ENCODE results near the gene GLRX5. TPM values are rescaled to one million over a fixed set of nuclear protein-coding genes. Genes with fewer than 3 reads are reported as not detected.

Gene GLRX5
- total RNA-seq, 1 donor from 2014 or later: 33.4 TPM

GRCh38 chr14:95518045-95518751, 16.7 kb upstream of the GLRX5 start:
- H3K27me3 Mint-ChIP-seq (ENCODE audit: low read depth): no peaks in the 10 kb centered on the region

GRCh38 chr14:95519699-95520098, 15.2 kb upstream of the GLRX5 start:
- H3K9me3 Mint-ChIP-seq (ENCODE audit: low read depth): no peaks in the 10 kb centered on the region
- no peaks in the 10 kb centered on the region for H3K27me3 Mint-ChIP-seq (ENCODE audit: low read depth)

More at GRCh38 chr14:95518045-95518751, 16.7 kb upstream of the GLRX5 start:
- Mint-ChIP-seq H3K36me3 (ENCODE audit: low read depth) (no peaks in the 10 kb centered on the region), H3K27ac (ENCODE audit: unreplicated experiment) (peak overlapping the region; percentile 88), H3K4me1 (ENCODE audit: low read depth) (peaks cover 64% of the 10 kb centered on the region), H3K4me3 (ENCODE audit: unreplicated experiment) (no peak overlapping the region), H3K9me3 (ENCODE audit: low read depth) (no peaks in the 10 kb centered on the region)
- no peak for TF ChIP-seq CTCF (IDR thresholded peaks at IDR 0.05)
- no peak for DNase-seq (ENCODE audit: low spot score)

GRCh38 chr14:95520346-95520745, 14.5 kb upstream of the GLRX5 start:
- Mint-ChIP-seq H3K9me3 (ENCODE audit: low read depth) (no peaks in the 10 kb centered on the region), H3K4me1 (ENCODE audit: low read depth) (peaks cover 79% of the 10 kb centered on the region), H3K4me3 (ENCODE audit: unreplicated experiment) (no peak overlapping the region), H3K36me3 (ENCODE audit: low read depth) (no peaks in the 10 kb centered on the region), H3K27ac (ENCODE audit: unreplicated experiment) (peak overlapping the region; percentile 88), H3K27me3 (ENCODE audit: low read depth) (no peaks in the 10 kb centered on the region)
- DNase-seq (ENCODE audit: low spot score): no peak
- TF ChIP-seq CTCF (IDR thresholded peaks at IDR 0.05): no peak

More at GRCh38 chr14:95519699-95520098, 15.2 kb upstream of the GLRX5 start:
- Mint-ChIP-seq H3K27ac (ENCODE audit: unreplicated experiment) (peak overlapping the region; percentile 88), H3K4me3 (ENCODE audit: unreplicated experiment) (no peak overlapping the region), H3K36me3 (ENCODE audit: low read depth) (no peaks in the 10 kb centered on the region), H3K4me1 (ENCODE audit: low read depth) (peaks cover 79% of the 10 kb centered on the region)
- no peak for DNase-seq (ENCODE audit: low spot score)
- no peak for TF ChIP-seq CTCF (IDR thresholded peaks at IDR 0.05)

GRCh38 chr14:95521001-95521400, 13.8 kb upstream of the GLRX5 start:
- Mint-ChIP-seq H3K4me3 (ENCODE audit: unreplicated experiment) (no peak overlapping the region), H3K27me3 (ENCODE audit: low read depth) (no peaks in the 10 kb centered on the region), H3K36me3 (ENCODE audit: low read depth) (no peaks in the 10 kb centered on the region), H3K27ac (ENCODE audit: unreplicated experiment) (no peak overlapping the region), H3K9me3 (ENCODE audit: low read depth) (no peaks in the 10 kb centered on the region), H3K4me1 (ENCODE audit: low read depth) (peaks cover 79% of the 10 kb centered on the region)
- no peak for DNase-seq (ENCODE audit: low spot score)
- no peak for TF ChIP-seq CTCF (IDR thresholded peaks at IDR 0.05)

GRCh38 chr14:95522116-95522515, 12.7 kb upstream of the GLRX5 start:
- no peaks in the 10 kb centered on the region for H3K36me3 Mint-ChIP-seq (ENCODE audit: low read depth)
- no peaks in the 10 kb centered on the region for H3K9me3 Mint-ChIP-seq (ENCODE audit: low read depth)
- H3K27ac Mint-ChIP-seq (ENCODE audit: unreplicated experiment): peak overlapping the region; percentile 100
- H3K27me3 Mint-ChIP-seq (ENCODE audit: low read depth): no peaks in the 10 kb centered on the region
- TF ChIP-seq CTCF (IDR thresholded peaks at IDR 0.05): no peak
- peaks cover 87% of the 10 kb centered on the region for H3K4me1 Mint-ChIP-seq (ENCODE audit: low read depth)
- no peak for DNase-seq (ENCODE audit: low spot score)
- no peak overlapping the region for H3K4me3 Mint-ChIP-seq (ENCODE audit: unreplicated experiment)
